SW 1271 (cell line): ENCODE measurements around the gene C17orf67.
"Not testable (repeated sequence)": the region's sequence is repeated elsewhere in the genome, so short reads cannot be mapped to it uniquely, and the experiment has no call there.

Source experiments
- DNase-seq, 2 experiments: peaks; one replicate each; lab custom pipeline; 2025; lab: John Stamatoyannopoulos, UW

C17orf67 gene

GRCh38 chr17:56773124-56773523 is 60.6 kb downstream of the C17orf67 start:
- DNase-seq = no peak

- no peak for DNase-seq
Measured at GRCh38 chr17:56772442-56772841, 61.3 kb downstream of the C17orf67 start.

- no peak for DNase-seq
Measured at GRCh38 chr17:56771975-56772374, 61.7 kb downstream of the C17orf67 start.

- DNase-seq = no peak
Measured at GRCh38 chr17:56771563-56771962, 62.2 kb downstream of the C17orf67 start.

GRCh38 chr17:56770427-56770826 is 63.3 kb downstream of the C17orf67 start:
- DNase-seq = no peak

- no peak for DNase-seq
Measured at GRCh38 chr17:56765449-56765848, 68.3 kb downstream of the C17orf67 start.

GRCh38 chr17:56762988-56763387 is 70.7 kb downstream of the C17orf67 start:
- DNase-seq = no peak

GRCh38 chr17:56762144-56762543 is 71.6 kb downstream of the C17orf67 start:
- no peak for DNase-seq

- DNase-seq = no peak
Measured at GRCh38 chr17:56761387-56761786, 72.3 kb downstream of the C17orf67 start.

- DNase-seq = not testable (repeated sequence)
Measured at GRCh38 chr17:56757611-56758010, 76.1 kb downstream of the C17orf67 start.

- DNase-seq = peak; percentile 42 to 43
Measured at GRCh38 chr17:56756536-56756935, 77.2 kb downstream of the C17orf67 start.

GRCh38 chr17:56755310-56755709 is 78.4 kb downstream of the C17orf67 start:
- no peak for DNase-seq

GRCh38 chr17:56754523-56755208 is 79.1 kb downstream of the C17orf67 start:
- DNase-seq = no peak

GRCh38 chr17:56752263-56752836 is 81.4 kb downstream of the C17orf67 start:
- DNase-seq = no peak

- no peak for DNase-seq
Measured at GRCh38 chr17:56751145-56751738, 82.5 kb downstream of the C17orf67 start.

- no peak for DNase-seq
Measured at GRCh38 chr17:56744721-56745120, 89.0 kb downstream of the C17orf67 start.

GRCh38 chr17:56742601-56743000 is 91.1 kb downstream of the C17orf67 start:
- DNase-seq = no peak
